ENCODE results near the gene BRCC3.
"Not testable (repeated sequence)": the region's sequence is repeated elsewhere in the genome, so short reads cannot be mapped to it uniquely, and the experiment has no call there.

Gene BRCC3

GRCh38 chrX:155148166-155148565, 76.9 kb downstream of the BRCC3 start:
- DNase-seq = not testable (repeated sequence)

- DNase-seq = peak; percentile 3 to 18
These were observed 77.6 kb downstream of the BRCC3 start for GRCh38 chrX:155148724-155149537.

DNA sequence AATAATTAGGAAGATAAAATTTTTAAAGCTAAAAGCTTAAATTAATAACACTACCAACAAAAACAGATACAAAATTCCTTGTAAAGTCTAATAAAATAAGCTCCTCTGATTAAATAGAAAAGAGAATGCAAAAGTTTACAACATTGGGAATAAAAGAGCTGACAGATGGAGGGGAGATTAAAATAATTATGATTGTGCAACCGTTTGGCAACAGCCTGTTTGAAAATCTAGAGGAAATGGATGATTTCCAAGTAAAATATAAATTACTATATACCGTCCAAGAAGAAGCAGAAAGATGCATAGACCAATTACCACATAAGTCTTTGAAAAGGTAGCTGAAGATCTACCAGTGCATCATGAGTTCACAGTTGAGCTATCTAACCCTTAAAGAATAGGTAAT, 98.6 kb downstream of the BRCC3 start:
- no peak for DNase-seq

All from AML-193 (cell line).